HEK293 (cell line): ENCODE measurements around the gene TFPT.

ENCODE experiments used
- CTCF ChIP-seq: fragments of 450-650 bp; formaldehyde crosslinking; IDR thresholded peaks from 2 replicates; pipeline ENCODE4 v1.5.1; 2016; ENCODE audit warnings: missing biosample characterization, missing genetic modification characterization
- YY1 ChIP-seq: fragments of 450-650 bp; formaldehyde crosslinking; IDR thresholded peaks from 2 replicates; pipeline ENCODE4 v1.5.1; 2018; ENCODE audit warnings: missing biosample characterization, missing genetic modification characterization
- ZNF114 ChIP-seq: fragments of 450-650 bp; formaldehyde crosslinking; IDR thresholded peaks from 2 replicates; pipeline ENCODE4 v1.5.0; 2017; ENCODE audit warnings: missing biosample characterization, missing genetic modification characterization
- ZNF558 ChIP-seq: fragments of 450-650 bp; formaldehyde crosslinking; IDR thresholded peaks from 2 replicates; pipeline ENCODE4 v1.5.1; 2016; ENCODE audit warnings: missing biosample characterization, missing genetic modification characterization
- ZNF629 ChIP-seq: fragments of 450-650 bp; formaldehyde crosslinking; IDR thresholded peaks from 2 replicates; pipeline ENCODE4 v1.5.1; 2017; ENCODE audit warnings: missing biosample characterization, missing genetic modification characterization
- ZNF639 ChIP-seq: fragments of 450-650 bp; formaldehyde crosslinking; IDR thresholded peaks from 2 replicates; pipeline ENCODE4 v1.5.1; 2016; ENCODE audit warnings: missing biosample characterization, missing genetic modification characterization
- ZNF777 ChIP-seq: fragments of 450-650 bp; formaldehyde crosslinking; IDR thresholded peaks from 2 replicates; pipeline ENCODE4 v1.5.1; 2017; ENCODE audit warnings: missing biosample characterization, missing genetic modification characterization, borderline replicate concordance

GRCh38 chr19:54114340-54115108 is 933 bp downstream of the TFPT start:
- TF ChIP-seq CTCF (tag by site-specific recombination) (no peak), YY1 (tag by site-specific recombination) (no peak), ZNF629 (tag by site-specific recombination) (no peak), ZNF777 (tag by site-specific recombination) (no peak), ZNF639 (no peak), ZNF114 (tag by site-specific recombination) (no peak), ZNF558 (tag by site-specific recombination) (no peak)
